ENCODE measurements around the gene PTPRM. TPM values are rescaled to one million over a fixed set of nuclear protein-coding genes. Genes with fewer than 3 reads are reported as not detected.

PTPRM gene
- total RNA-seq, 2 experiments from 2014 or later, result 2.1 to 3.0 TPM

GRCh38 chr18:8040021-8040420, 472.9 kb downstream of the PTPRM start:
- no peaks in the 10 kb centered on the region for H3K27me3 Mint-ChIP-seq
- ATAC-seq, result no peak
- no peaks in the 10 kb centered on the region for H3K36me3 Mint-ChIP-seq (ENCODE audit: low read depth)
- H3K4me3 Mint-ChIP-seq, result no peak overlapping the region
- intact Hi-C loops (cut with micrococcal nuclease), result no loop called here
- H3K27ac Mint-ChIP-seq, result no peak overlapping the region
- TF ChIP-seq CTCF (IDR thresholded peaks at IDR 0.05), result no peak
- no peaks in the 10 kb centered on the region for H3K4me1 Mint-ChIP-seq (ENCODE audit: low read depth)
- no peaks in the 10 kb centered on the region for H3K9me3 Mint-ChIP-seq
- CTCF ChIA-PET, result no interaction called here
- POLR2A ChIA-PET, result no interaction called here
- no peak for DNase-seq

GRCh38 chr18:8041526-8042111, 474.5 kb downstream of the PTPRM start:
- POLR2A ChIA-PET, result no interaction called here
- no peaks in the 10 kb centered on the region for H3K36me3 Mint-ChIP-seq (ENCODE audit: low read depth)
- no peaks in the 10 kb centered on the region for H3K4me1 Mint-ChIP-seq (ENCODE audit: low read depth)
- no peak overlapping the region for H3K4me3 Mint-ChIP-seq
- H3K9me3 Mint-ChIP-seq, result no peaks in the 10 kb centered on the region
- DNase-seq (no peak), ATAC-seq (no peak)
- intact Hi-C loops (cut with micrococcal nuclease), result no loop called here
- H3K27ac Mint-ChIP-seq, result no peak overlapping the region
- no peaks in the 10 kb centered on the region for H3K27me3 Mint-ChIP-seq
- TF ChIP-seq CTCF (IDR thresholded peaks at IDR 0.05), result no peak
- CTCF ChIA-PET, result no interaction called here

DNA sequence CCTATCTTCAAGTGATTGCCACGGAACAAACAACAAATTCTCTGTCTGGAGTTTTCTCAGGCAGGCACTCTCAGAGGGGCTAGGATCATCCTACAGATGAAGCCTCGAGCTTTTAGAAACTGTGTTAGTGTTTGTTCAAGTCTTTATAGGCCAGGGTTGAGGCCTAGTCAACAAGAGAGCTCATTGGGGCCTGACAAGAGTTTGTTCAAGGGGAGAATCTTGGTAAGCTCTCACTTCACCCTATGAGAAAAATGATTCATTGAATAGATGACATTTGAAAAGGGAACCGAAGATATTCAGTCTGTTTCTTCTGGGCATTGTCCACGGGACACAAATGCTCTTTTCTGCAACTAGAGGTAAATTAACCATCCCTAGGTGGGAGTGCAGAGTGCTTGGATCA, 476.9 kb downstream of the PTPRM start:
- ChIA-PET POLR2A (no interaction called here), CTCF (no interaction called here)
- no peak for ATAC-seq
- H3K27me3 Mint-ChIP-seq, result no peaks in the 10 kb centered on the region
- no peak overlapping the region for H3K4me3 Mint-ChIP-seq
- H3K27ac Mint-ChIP-seq, result no peak overlapping the region
- no peaks in the 10 kb centered on the region for H3K4me1 Mint-ChIP-seq (ENCODE audit: low read depth)
- no peak for TF ChIP-seq CTCF (IDR thresholded peaks at IDR 0.05)
- no peak for DNase-seq
- no peaks in the 10 kb centered on the region for H3K36me3 Mint-ChIP-seq (ENCODE audit: low read depth)
- no peaks in the 10 kb centered on the region for H3K9me3 Mint-ChIP-seq
- intact Hi-C loops (cut with micrococcal nuclease), result no loop called here

DNA sequence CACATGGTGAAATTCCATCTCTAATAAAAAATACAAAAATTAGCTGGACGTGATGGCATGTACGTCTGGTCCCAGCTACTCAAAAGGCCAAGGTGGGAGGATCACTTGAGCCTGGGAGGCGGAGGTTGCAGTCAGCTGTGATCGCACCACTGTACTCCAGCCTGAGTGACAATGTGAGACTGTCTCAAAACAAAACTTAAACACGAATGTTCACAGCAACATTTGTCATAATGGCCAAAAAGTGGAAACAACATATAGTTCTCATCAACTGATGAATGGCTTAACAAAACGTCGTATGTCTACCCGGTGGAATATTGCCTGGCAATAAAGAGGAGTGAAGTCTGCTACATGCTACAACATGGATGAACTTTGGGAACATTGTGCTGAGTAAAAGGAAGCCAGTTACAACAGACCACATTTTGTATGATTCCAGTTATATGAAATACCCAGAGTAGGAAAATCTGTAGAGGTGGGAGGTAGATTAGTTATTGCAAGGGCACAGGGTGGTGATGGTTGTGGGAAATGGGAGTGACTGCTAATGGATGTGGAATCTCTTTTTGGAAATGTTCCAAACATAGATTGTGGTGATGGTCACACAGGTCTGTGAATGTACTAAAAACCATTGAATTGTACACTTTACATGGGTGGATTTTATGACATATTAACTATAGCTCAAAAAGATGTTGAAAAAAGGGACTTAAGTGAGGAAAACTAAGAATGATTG, 478.2 kb downstream of the PTPRM start:
- no peaks in the 10 kb centered on the region for H3K27me3 Mint-ChIP-seq
- no peak for ATAC-seq
- H3K4me3 Mint-ChIP-seq, result no peak overlapping the region

More for the DNA sequence above, 478.2 kb downstream of the PTPRM start:
- ChIA-PET CTCF (no interaction called here), POLR2A (no interaction called here)
- no peak for TF ChIP-seq CTCF (IDR thresholded peaks at IDR 0.05)
- Mint-ChIP-seq H3K9me3 (no peaks in the 10 kb centered on the region), H3K27ac (no peak overlapping the region), H3K36me3 (ENCODE audit: low read depth) (no peaks in the 10 kb centered on the region), H3K4me1 (ENCODE audit: low read depth) (no peaks in the 10 kb centered on the region)
- intact Hi-C loops (cut with micrococcal nuclease), result no loop called here
- no peak for DNase-seq

Measured in activated CD8-positive, alpha-beta T cell treated with anti-CD3 and anti-CD28 coated beads for 36 hours (primary cell).